Measurements from ENCODE around the gene PPL.

GRCh38 chr16:4927661-4928060, 9.3 kb downstream of the PPL start:
- TF ChIP-seq SP1 (IDR thresholded peaks at IDR 0.05) (no peak), SP1 (CRISPR knock-in tag; IDR thresholded peaks at IDR 0.05) (no peak), TBP (CRISPR knock-in tag; IDR thresholded peaks at IDR 0.05) (no peak), CBX5 (CRISPR knock-in tag; IDR thresholded peaks at IDR 0.05; ENCODE audit: borderline replicate concordance) (no peak), ZNF501 (CRISPR knock-in tag; IDR thresholded peaks at IDR 0.05) (no peak), RARG (CRISPR knock-in tag; IDR thresholded peaks at IDR 0.05; ENCODE audit: low read depth) (no peak), CHD2 (IDR thresholded peaks at IDR 0.05; ENCODE audit: low read depth, low read length) (no peak), RFXANK (CRISPR knock-in tag; IDR thresholded peaks at IDR 0.05) (no peak)

Data from HepG2 (cell line).